ENCODE data around the gene CDCP1. TPM values are rescaled to one million over a fixed set of nuclear protein-coding genes. Genes with fewer than 3 reads are reported as not detected.
A peak's percentile ranks its signal among the peaks of the same experiment; 100 is the strongest.

Gene CDCP1
- total RNA-seq, 4 donors from 2014 or later = 77.4 to 85.6 (median 80.3) TPM

- no peak for DNase-seq (ENCODE audit: low spot score in 2 of 2)
- H3K4me3 ChIP-seq = no peak overlapping the region
Observed at GRCh38 chr3:45153658-45154437, 7.7 kb upstream of the CDCP1 start.

GRCh38 chr3:45152307-45152706 is 6.1 kb upstream of the CDCP1 start:
- no peaks in the 10 kb centered on the region for H3K4me1 ChIP-seq
- no peak for DNase-seq (ENCODE audit: low spot score in 2 of 2)
- H3K36me3 ChIP-seq = no peaks in the 10 kb centered on the region
- no peak overlapping the region for H3K27ac ChIP-seq
- 90% methylated on average over 1 of the region's 1 CpG for WGBS
- H3K4me3 ChIP-seq = no peak overlapping the region
- peaks cover 1% of the 10 kb centered on the region for H3K27me3 ChIP-seq
- no peak for TF ChIP-seq CTCF (IDR thresholded peaks at IDR 0.05)
- no peak for TF ChIP-seq POLR2AphosphoS5 (IDR thresholded peaks at IDR 0.05)
- no peak for TF ChIP-seq EP300 (IDR thresholded peaks at IDR 0.05)
- no peak for TF ChIP-seq POLR2A (IDR thresholded peaks at IDR 0.05)
- no peaks in the 10 kb centered on the region for H3K9me3 ChIP-seq

More at GRCh38 chr3:45153658-45154437, 7.7 kb upstream of the CDCP1 start:
- Histone ChIP-seq H3K27me3 (no peaks in the 10 kb centered on the region), H3K9me3 (no peaks in the 10 kb centered on the region), H3K36me3 (no peaks in the 10 kb centered on the region), H3K4me1 (no peaks in the 10 kb centered on the region), H3K27ac (no peak overlapping the region)
- WGBS = 70% methylated on average over 5 of the region's 5 CpGs
- TF ChIP-seq POLR2A (IDR thresholded peaks at IDR 0.05) (no peak), EP300 (IDR thresholded peaks at IDR 0.05) (no peak), POLR2AphosphoS5 (IDR thresholded peaks at IDR 0.05) (no peak), CTCF (IDR thresholded peaks at IDR 0.05) (no peak)

- Histone ChIP-seq H3K9me3 (no peaks in the 10 kb centered on the region), H3K27me3 (peaks cover 10% of the 10 kb centered on the region), H3K27ac (no peak overlapping the region), H3K4me3 (no peak overlapping the region), H3K4me1 (peaks cover 6% of the 10 kb centered on the region), H3K36me3 (no peaks in the 10 kb centered on the region)
- TF ChIP-seq POLR2A (IDR thresholded peaks at IDR 0.05) (no peak), POLR2AphosphoS5 (IDR thresholded peaks at IDR 0.05) (no peak), EP300 (IDR thresholded peaks at IDR 0.05) (no peak), CTCF (IDR thresholded peaks at IDR 0.05) (no peak)
- WGBS = 88% methylated on average over 2 of the region's 2 CpGs
- no peak for DNase-seq (ENCODE audit: low spot score in 2 of 2)
Observed at GRCh38 chr3:45151100-45151499, 4.9 kb upstream of the CDCP1 start.

GRCh38 chr3:45148921-45149320 is 2.7 kb upstream of the CDCP1 start:
- 67% methylated on average over 2 of the region's 2 CpGs for WGBS
- DNase-seq (ENCODE audit: low spot score in 2 of 2) = no peak
- no peak overlapping the region for H3K27ac ChIP-seq
- H3K36me3 ChIP-seq = no peaks in the 10 kb centered on the region
- TF ChIP-seq EP300 (IDR thresholded peaks at IDR 0.05) = no peak
- no peak for TF ChIP-seq POLR2A (IDR thresholded peaks at IDR 0.05)
- no peak for TF ChIP-seq POLR2AphosphoS5 (IDR thresholded peaks at IDR 0.05)
- peaks cover 28% of the 10 kb centered on the region for H3K4me1 ChIP-seq
- H3K9me3 ChIP-seq = no peaks in the 10 kb centered on the region
- peaks cover 20% of the 10 kb centered on the region for H3K27me3 ChIP-seq
- no peak overlapping the region for H3K4me3 ChIP-seq

- H3K36me3 ChIP-seq = no peaks in the 10 kb centered on the region
- 4% methylated on average over 10 of the region's 15 CpGs for WGBS
- DNase-seq (ENCODE audit: low spot score in 2 of 2) = no peak
- H3K4me3 ChIP-seq = peak overlapping the region; percentile 61
- H3K27me3 ChIP-seq = peaks cover 20% of the 10 kb centered on the region
- H3K4me1 ChIP-seq = peaks cover 45% of the 10 kb centered on the region
- peak overlapping the region; percentile 80 for H3K27ac ChIP-seq
- no peaks in the 10 kb centered on the region for H3K9me3 ChIP-seq
- TF ChIP-seq CTCF (IDR thresholded peaks at IDR 0.05) (no peak), POLR2A (IDR thresholded peaks at IDR 0.05) (no peak), EP300 (IDR thresholded peaks at IDR 0.05) (no peak), POLR2AphosphoS5 (IDR thresholded peaks at IDR 0.05) (no peak)
Observed at GRCh38 chr3:45145223-45145622, 955 bp downstream of the CDCP1 start.
